DMS53 (cell line): ENCODE results near the gene PSIP1.
"Not testable (repeated sequence)": the region's sequence is repeated elsewhere in the genome, so short reads cannot be mapped to it uniquely, and the experiment has no call there.

Experiments
- DNase-seq: peaks from one replicate; lab custom pipeline; 2025; lab: John Stamatoyannopoulos, UW

Gene PSIP1

DNA sequence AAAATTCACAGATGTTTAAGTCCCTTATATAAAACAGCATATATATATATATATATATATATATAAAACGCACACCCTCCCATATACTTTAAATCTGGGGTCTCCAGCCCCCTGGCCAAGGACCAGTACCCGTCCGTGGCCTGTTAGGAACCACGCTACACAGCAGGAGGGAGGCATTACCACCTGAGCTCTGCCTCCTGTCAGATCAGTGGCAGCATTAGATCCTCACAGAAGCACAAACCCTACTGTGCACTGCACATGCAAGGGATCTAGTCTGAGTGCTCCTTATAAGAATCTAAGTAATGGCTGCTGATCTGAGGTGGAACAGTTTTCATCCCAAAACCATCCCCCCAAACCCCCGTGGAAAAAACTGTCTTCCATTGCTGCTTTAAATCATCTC, 9.0 kb downstream of the PSIP1 start:
- DNase-seq, result no peak

DNA sequence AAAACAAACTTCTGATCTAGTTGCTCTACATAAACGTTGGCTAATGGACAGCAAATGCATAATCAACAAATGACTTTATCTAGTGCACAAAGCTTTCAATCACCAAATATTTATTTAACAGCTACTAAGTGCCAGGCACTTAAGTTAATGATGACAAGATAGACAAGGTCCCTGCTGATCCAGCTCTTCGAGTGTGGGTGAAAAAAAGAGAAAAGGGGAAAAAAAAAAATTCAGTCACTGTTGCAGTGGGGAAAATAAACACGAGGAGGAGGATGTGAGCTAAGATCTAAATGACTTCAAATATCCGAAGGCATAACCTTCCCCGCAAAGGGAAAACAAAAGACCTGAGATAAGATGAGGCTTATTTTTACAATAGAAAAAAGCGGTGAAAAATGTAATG, 9.6 kb downstream of the PSIP1 start:
- DNase-seq, result peak; percentile 54

DNA sequence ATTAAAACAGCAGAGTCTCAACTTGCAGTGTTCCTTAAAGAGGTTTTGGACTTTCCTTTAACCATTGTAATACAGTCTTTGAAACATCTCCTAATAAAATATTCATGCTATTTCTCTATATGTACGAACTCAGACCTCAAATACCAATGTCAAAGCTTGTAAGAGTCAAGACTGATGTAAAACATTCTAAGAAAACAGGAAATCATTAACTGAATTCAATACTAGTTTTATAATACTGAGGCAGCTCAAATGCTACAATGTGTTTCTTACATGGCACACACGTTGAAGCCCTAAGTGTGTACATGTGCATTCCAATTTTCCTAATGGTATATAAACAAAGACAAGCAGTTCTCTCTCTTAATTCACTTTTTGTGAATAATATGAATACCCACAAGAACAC, 11.6 kb downstream of the PSIP1 start:
- DNase-seq, result no peak

DNA sequence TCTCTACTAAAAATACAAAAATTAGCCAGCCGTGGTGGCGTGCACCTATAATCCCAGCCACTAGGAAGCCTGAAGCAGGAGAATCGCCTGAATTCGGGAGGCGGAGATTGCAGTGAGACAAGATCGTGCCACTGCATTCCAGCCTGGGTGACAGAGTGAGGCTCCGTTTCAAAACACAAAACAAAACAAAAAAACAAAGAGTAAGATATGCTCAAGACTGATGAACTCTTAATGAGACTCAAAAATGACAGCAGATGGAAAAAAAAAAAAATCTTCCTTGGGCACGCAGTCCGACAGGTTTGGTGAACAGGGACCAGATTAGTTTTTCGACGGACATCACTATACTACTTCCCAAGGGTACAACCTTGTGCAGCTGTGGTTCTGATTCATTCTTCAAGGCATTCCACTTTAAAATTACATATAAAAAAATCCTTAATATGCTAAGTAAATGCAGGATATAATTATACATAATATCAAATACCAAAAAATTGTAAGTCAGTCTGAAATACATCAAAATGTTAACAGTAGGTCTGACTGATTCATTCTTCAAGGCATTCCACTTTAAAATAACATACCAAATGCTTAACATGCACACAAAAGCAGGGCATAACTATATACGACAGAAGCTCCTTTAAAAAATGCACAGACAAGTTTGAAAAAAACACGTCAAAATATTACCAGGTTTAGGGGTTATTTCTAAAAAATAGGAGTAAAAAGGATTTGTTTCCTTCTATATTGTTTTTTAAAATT, 12.3 kb downstream of the PSIP1 start:
- DNase-seq, result no peak

DNA sequence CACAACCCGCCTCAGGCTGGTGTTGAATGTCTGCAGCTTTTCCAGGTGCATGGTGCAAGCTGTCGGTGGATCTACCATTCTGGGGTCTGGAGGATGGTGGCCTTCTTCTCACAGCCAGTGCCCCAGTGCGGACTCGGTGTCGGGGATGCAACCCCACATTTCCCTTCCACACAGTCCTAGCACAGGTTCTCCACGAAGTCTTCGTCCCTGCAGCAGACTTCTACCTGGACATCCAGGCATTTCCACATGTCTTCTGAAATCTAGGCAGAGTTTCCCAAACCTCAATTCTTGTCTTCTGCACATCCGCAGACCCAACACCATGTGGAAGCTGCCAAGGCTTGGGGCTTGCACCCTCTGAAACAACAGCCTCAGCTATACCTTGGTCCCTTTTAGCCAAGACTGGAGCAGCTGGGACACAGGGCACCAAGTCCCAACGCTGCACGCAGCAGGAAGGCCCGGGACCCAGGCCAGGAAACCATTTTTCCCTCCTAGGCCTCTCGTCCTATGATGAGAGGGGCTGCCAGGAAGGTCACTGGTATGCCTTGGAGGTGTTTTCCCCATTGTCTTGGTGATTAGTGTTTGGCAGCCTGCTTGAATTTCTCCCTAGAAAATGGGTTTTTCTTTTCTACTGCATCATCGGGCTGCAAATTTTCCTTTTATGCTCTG, 18.2 kb downstream of the PSIP1 start:
- no peak for DNase-seq

DNA sequence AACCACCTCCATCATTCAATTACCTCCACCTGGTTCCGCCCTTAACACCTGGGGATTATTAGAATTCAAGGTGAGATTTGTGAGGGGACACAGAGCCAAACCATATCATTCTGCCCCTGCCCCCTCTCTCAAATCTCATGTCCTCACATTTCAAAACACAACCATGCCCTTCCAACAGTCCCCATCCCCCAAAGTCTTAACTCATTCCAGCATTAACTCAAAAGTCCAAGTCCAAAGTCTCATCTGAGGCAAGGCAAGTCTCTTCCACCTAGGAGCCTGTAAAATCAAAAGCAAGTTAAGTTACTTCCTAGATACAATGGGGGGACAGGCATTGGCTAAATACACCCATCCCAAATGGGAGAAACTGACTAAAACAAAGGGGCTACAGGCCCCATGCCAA, 18.8 kb downstream of the PSIP1 start:
- no peak for DNase-seq

DNA sequence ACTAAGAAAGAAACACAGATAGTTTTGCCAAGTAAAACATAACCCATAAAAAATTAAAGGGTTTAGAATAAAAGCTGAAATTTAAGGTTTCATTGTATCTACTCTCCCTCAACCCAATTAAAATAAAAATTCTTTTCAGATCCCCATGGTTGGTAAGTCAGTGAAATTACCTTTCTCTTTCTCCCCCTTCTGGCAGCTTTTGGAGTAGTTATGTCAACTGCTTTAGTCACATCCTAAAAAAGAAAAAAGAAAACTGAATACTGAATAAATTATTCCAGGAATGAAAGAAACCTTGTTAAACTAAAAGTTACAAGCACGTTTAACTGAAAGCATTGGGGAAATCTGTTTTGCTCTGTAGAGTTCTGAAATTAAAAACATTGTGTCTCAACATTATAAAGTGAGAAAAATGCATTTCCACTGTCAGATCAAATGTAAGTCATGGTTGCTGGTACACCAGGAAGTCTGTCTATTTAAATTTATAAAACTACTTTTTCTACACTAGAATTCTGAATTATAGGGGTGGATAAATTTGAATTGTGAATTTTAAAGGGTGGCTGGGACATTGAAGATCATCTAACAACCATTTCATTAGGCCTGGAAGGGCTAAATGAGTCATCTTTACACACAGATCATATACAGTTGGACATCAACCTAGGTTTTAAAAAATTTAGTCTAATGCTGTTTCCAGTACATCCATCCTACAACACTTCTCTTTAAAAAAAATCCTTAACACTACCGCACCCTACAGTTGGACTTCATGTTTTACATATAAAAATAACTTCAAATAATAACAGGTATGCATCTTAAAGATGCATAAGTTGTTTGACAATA, 24.7 kb downstream of the PSIP1 start:
- peak; percentile 15 for DNase-seq

DNA sequence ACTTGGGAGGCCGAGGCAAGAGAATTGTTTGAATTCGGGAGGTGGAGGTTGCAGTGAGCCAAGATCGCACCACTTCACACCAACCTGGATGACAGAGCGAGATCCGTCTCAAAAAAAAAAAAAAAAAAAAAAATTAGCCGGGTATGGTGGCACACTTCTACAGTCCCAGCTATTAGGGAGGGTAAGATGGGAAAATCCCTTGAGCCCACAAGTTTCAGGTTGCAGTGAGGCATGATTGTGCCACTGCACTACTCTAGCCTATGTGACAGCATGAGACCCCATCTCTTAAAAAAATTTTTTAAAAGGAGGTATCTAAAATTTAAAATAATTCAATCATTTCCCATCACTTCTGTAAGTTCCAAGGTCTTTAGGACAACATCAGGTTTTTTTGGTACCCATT, 26.0 kb downstream of the PSIP1 start:
- no peak for DNase-seq

DNA sequence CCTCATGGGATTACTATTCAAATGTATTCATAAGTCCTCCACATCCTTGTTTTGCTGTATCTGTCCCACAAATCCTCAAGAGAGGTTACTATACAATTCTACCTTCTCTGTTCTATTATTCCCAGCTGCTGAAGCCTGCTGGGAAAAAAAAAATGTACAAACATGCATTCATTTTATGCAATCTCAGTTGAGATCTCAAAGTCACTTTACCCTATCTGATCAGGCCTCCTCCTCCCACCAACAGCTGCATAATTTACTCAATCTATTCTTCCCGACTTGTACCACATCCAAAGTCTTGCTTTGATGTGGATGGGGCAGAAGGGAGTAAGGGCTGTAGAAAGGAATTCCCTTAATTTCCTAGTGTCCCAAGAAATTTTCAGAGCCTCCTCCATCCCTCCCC, 28.6 kb downstream of the PSIP1 start:
- no peak for DNase-seq

DNA sequence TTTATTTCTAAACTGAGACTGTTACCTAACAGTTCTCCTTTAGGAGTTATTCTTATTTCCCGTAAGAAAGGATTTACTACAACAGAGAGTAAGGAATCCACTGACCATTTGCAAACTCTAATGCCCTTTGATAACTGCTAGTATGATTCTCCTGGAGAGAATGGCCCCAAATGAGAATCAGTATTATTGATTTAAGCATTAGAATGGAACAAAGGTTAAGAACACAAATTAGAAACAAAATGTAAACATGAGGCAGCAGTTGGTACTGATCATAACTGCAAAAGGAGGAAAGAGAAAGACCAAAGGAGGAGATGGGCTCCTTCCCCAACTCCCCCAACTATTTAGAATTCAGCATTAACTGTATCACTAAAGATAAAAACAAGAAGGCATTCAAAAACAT, 30.7 kb downstream of the PSIP1 start:
- no peak for DNase-seq

DNA sequence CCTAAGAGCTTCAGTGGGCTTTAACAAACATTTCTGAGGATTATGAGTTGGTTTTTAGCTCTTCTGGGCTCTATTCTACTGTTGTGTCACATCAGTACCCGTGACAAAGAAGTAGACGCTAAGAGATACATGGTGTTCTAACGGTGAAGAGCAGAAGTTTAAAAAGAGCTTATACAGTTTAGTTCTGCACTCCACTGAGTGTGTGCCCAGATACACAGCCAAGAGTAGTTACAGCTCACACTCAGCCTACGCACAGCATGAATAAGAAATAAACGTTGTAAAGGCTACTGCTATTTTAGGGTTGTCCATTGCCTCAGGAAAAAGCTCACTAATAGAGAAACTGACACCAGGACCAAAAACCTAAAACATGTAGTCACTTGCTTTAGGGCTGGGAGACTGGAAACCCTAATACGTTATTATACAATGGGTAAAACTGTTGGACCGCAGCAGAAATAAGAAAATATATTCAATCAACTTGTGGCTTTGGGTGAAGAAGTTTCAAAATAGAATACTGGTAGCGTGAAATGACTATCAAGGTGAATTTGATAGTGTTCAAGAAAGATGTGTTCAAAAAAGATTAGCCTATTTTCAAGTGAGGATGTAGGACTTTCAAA, 34.7 kb downstream of the PSIP1 start:
- DNase-seq, result no peak

DNA sequence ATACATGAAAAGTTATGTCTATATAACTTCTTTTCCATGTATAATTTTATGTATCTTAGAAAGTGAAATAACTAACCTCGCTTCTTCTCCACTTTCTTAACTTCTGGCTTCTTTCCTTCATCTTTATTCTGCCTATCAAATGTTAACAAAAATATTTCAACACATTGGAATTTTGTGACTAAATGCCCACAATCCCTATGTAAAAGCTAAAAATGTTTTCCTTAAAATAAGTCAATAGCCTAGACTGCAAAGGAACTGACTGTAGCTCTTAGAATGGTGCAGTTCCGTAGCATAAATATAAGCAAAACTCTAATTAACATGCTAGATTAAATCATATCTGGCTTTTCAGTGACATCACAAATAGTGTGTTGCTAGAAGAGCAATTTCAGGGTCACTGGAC, 40.9 kb downstream of the PSIP1 start:
- peak; percentile 2 for DNase-seq

DNA sequence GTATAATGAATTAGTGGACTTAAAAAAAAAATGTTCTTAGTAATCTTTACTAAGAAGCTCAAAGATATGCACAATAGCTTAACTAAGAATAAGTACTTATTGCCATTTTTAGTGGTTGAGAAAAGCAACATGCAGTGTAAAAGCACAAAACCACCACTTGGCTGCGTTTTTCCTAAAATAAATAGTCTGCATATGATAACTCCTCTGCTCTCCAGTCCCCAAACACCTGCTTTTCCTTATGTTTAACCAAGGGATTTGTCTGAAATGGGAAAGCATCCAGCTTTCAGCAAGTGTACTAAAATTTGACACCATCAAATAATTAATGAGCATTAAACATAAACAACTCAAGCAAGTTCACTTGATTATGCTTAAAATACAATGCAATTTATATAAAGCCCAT, 41.4 kb downstream of the PSIP1 start:
- DNase-seq, result peak; percentile 43

DNA sequence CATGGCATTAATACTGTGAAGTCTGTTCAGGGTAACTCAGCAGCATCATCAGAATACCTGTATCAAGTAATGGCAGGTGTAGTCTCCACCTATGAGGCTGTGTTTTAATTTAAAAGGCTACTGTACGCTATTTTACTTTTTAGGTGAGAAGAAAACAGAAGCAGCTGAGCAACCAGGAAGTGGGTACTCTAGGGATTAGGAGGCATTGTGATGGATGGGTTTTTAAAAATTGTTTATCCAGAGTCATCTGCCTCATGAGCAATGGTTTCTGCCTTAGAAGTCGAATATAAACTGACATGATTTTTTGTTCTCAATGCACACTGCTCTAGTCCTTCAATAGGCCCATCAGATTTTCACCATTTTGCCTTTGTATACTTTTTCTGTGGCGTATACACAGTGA, 42.6 kb downstream of the PSIP1 start:
- DNase-seq, result peak; percentile 63

DNA sequence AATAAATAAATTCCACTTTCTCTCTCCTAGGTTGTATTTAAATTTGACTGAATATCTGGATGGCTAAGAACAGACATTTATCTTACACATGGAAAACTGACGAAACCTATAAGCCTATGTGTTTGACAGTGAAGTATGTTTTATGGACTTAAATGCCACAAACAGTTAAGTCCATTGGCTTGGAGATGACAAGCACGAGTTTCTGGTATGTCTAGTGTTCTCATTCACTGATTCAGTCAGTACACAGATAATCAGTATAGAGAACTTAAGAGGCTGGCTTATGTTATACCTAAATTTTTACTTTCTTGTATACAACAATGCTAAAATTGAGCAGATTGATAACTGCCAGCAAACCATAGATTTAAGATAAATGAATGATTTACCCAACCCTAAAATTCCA, 49.2 kb downstream of the PSIP1 start:
- no peak for DNase-seq

DNA sequence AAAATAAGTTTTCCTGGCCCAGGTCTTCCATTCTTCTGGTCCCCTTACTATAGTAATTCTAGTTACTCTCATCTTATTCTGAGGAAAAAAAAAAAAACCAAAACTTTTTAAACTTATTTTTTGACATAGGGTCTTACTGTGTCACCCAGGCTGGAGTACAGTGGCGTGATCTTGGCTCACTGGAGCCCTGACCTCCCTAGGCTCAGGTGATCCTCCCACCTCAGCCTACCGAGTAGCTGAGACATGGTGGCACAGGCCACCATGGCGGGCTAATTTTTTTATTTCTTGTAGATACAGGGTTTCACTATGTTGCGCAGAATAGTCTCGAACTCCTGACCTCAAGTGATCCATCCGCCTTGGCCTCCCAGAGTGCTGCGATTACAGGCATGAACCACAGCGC, 49.7 kb downstream of the PSIP1 start:
- no peak for DNase-seq

DNA sequence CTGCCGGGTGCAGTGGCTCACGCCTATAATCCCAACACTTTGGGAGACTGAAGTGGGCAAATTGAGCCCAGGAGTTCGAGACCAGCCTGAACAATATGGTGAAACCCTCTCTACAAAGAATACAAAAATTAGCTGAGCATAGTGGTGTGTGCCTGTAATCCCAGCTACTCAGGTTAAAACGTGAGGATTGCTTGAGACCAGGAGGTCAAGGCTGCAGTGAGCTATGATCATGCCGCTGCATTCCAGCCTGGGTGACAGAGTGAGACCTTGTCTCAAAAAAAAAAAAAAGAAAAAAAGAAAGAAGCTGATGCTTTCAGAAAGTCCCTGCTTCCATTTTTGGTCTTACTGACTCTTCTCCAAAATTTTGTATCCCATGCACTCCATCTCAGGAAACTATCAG, 56.8 kb downstream of the PSIP1 start:
- no peak for DNase-seq

DNA sequence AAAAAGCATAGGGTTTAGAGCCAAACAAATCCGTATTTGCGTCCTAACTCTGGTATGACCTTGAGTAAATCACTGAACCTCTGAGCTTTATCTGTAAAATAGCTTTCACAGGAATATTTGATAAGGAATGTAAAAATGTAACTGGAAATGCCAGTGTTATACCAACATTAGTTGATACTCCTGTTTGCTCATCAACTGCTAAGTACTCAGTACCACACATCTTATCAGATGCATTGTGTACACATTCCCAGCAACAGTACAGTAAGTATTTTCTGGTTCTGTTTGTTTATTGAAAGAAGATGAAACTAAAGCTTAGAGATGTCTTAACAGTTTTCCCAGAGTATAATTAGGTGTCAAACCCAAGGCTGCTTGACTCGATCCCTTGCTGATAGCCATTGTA, 66.6 kb downstream of the PSIP1 start:
- DNase-seq, result no peak

DNA sequence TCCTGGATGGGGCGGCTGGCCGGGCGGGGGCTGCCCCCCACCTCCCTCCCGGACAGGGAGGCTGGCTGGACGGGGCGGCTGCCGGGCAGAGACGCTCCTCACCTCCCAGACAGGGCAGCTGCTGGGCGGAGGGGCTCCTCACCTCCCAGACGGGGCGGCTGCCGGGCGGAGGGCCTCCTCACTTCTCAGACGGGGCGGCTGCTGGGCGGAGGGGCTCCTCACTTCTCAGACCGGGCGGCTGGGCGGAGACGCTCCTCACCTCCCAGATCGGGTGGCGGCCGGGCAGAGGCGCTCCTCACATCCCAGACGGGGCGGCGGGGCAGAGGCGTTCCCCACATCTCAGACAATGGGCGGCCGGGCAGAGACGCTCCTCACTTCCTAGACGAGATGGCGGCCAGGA, 68.5 kb downstream of the PSIP1 start:
- DNase-seq, result not testable (repeated sequence)

DNA sequence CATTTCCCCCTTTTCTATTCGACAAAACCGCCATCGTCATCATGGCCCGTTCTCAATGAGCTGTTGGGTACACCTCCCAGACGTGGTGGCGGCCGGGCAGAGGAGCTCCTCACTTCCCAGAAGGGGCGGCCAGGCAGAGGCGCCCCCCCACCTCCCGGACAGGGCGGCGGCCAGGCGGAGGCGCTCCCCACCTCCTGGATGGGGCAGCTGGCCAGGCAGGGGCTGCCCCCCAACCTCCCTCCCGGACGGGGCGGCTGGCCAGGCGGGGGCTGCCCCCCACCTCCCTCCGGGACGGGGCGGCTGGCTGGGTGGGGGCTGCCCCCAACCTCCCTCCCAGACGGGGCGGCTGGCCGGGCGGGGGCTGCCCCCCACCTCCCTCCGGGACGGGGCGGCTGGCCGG, 68.9 kb downstream of the PSIP1 start:
- not testable (repeated sequence) for DNase-seq

DNA sequence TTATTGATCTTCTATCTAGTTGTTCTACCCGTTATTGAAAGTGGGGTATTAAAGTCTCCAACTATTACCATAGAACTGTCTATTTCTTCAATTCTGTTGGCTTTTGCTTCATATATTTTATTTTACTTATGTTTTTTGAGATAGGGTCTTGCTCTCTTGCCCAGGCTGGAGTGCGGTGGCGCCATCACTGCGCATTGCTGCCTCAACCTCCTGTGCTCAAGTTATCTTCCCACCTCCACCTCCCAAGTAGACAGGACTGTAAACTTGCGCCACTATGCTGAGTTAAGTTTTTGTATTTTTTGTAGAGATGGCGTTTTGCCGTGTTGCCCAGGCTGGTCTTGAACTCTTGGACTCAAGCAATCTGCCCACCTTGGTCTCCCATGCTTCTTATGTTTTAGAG, 71.9 kb downstream of the PSIP1 start:
- DNase-seq, result no peak

DNA sequence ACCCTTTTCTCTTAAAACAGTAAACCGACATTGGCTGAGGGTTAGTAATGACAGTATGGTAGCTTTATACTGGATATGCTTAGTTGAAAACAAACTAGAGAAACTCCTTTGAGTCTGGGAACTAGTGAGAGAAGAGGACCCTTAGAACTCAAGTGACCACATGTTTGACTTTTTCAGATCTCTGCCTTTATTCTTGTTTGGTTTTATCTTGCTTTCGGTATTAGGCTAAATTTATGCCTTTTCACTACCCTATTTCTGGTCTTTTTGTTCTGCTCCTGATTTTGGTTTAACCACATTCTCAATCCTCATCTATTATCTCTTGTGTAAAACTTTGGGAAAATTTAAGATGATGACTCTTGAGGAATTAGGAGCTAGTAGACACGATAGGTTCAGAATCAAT, 77.1 kb downstream of the PSIP1 start:
- no peak for DNase-seq

DNA sequence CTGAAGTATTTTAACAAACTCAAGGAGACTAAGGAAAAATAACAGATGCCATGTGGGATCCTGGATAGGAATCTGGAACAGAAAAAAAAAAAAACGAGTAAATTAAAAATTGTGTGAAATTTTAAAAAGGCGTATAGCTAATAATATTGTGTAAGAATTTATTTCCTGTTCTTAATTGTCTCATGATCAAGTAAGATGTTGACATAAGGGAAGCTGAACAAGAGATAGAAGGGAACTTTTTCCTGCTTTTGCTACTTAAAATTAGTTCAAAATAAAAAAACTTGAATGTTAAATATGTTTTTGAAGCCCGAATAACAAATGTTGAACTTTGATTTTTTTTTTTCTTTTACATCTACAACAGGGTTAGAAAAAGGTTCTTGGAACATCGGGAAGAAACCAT, 77.6 kb downstream of the PSIP1 start:
- no peak for DNase-seq
